HepG2 (cell line): ENCODE results near the gene SQOR. TPM values are rescaled to one million over a fixed set of nuclear protein-coding genes. Genes with fewer than 3 reads are reported as not detected.
A peak's percentile ranks its signal among the peaks of the same experiment; 100 is the strongest.

Source experiments
- ARNTL ChIP-seq: sonication (generic); formaldehyde crosslinking; IDR thresholded peaks from 2 replicates; pipeline ENCODE4 v1.4.0; 2020; ENCODE audit warnings: mild to moderate bottlenecking, missing genetic modification reagents
- CCAR2 ChIP-seq: fragments of 200-400 bp; formaldehyde crosslinking; optimal IDR thresholded peaks from 2 replicates; pipeline ENCODE3; 2018; ENCODE audit warnings: low read depth, mild to moderate bottlenecking, low read length, moderate library complexity
- CEBPZ ChIP-seq: IDR thresholded peaks from 2 replicates; pipeline ENCODE4 v1.6.1; 2012; ENCODE audit warnings: low read length, improper control_type of control experiment
- CREB3 ChIP-seq: sonication (generic); formaldehyde crosslinking; IDR thresholded peaks from 2 replicates; pipeline ENCODE4 v1.5.0; 2020; ENCODE audit warnings: missing genetic modification reagents
- DNMT3B ChIP-seq: conservative IDR thresholded peaks from 2 replicates; pipeline ENCODE4 v1.6.1; 2016; ENCODE audit warnings: missing biosample characterization, control low read depth
- EEA1 ChIP-seq: sonication (generic); formaldehyde crosslinking; IDR thresholded peaks from 2 replicates; pipeline ENCODE4 v1.5.1; 2020; ENCODE audit warnings: mild to moderate bottlenecking, missing genetic modification reagents, borderline replicate concordance
- HNRNPLL ChIP-seq: fragments of 200-400 bp; formaldehyde crosslinking; IDR thresholded peaks from 2 replicates; pipeline ENCODE4 v1.6.1; 2017; ENCODE audit warnings: mild to moderate bottlenecking, low read depth, low read length; ENCODE audit not compliant: poor library complexity, severe bottlenecking
- KAT8 ChIP-seq: IDR thresholded peaks from 2 replicates; pipeline ENCODE4 v1.6.1; 2016; ENCODE audit warnings: missing genetic modification reagents, missing compliant biosample characterization
- MBD4 ChIP-seq: IDR thresholded peaks from 2 replicates; pipeline ENCODE4 v1.6.1; 2012; ENCODE audit warnings: low read length, inconsistent platforms, borderline replicate concordance
- NCOA1 ChIP-seq: sonication (generic); formaldehyde crosslinking; IDR thresholded peaks from 2 replicates; pipeline ENCODE4 v1.9.0; 2021; ENCODE audit warnings: missing genetic modification reagents
- POLR2AphosphoS2 ChIP-seq: IDR thresholded peaks from 2 replicates; pipeline ENCODE4 v1.6.1; 2011; ENCODE audit warnings: low read depth, low read length, improper control_type of control experiment
- RARG ChIP-seq: sonication (generic); formaldehyde crosslinking; IDR thresholded peaks from 2 replicates; pipeline ENCODE4 v1.4.0; 2020; ENCODE audit warnings: low read depth, mild to moderate bottlenecking, missing genetic modification reagents
- SUZ12 ChIP-seq: fragments of 150-350 bp; IDR thresholded peaks from 2 replicates; pipeline ENCODE4 v1.6.1; 2014; ENCODE audit warnings: low read depth, low read length
- ZIK1 ChIP-seq: sonication (generic); formaldehyde crosslinking; IDR thresholded peaks from 2 replicates; pipeline ENCODE4 v1.5.0; 2020; ENCODE audit warnings: mild to moderate bottlenecking, low read depth, missing genetic modification reagents, borderline replicate concordance
- ZNF556 ChIP-seq: sonication (generic); formaldehyde crosslinking; IDR thresholded peaks from 2 replicates; pipeline ENCODE4 v1.4.0; 2020; ENCODE audit warnings: mild to moderate bottlenecking, missing genetic modification reagents, borderline replicate concordance
- ZNF746 ChIP-seq: sonication (generic); formaldehyde crosslinking; IDR thresholded peaks from 2 replicates; pipeline ENCODE4 v1.8.0; 2022; ENCODE audit warnings: mild to moderate bottlenecking, missing genetic modification reagents
- polyA plus RNA-seq, 8 experiments: library from polyadenylated mRNA; depleted of rRNA in 3 of 8; stranded (reverse) in 7 of 8; unstranded in 1 of 8; fragments of >200 nt; fragmentation: Illumina TruSeq in 4 of 8; extraction: Trizol in 4 of 8; gene quantifications; 2 replicates each; pipeline versions ENCODE4 v1.2.1 to v1.2.3, GENCODE V29; 2011 to 2016; ENCODE audit warnings: low read depth in 4 of 8, missing spikeins in 1 of 8, mixed read lengths in 1 of 8; ENCODE audit not compliant: insufficient read depth in 1 of 8
- total RNA-seq, 5 experiments: library from RNA; depleted of rRNA; stranded (reverse); fragments of >200 nt; fragmentation: Illumina TruSeq; extraction: Trizol; gene quantifications; 2 replicates each; pipeline ENCODE4 v1.2.3, GENCODE V29; 2016; ENCODE audit warnings: low read depth in 1 of 5
- TF ChIP-seq, protein P1 (sequence below): sonication (generic); formaldehyde crosslinking; IDR thresholded peaks from 2 replicates; pipeline ENCODE4 v1.4.0; 2020; ENCODE audit warnings: low read depth, mild to moderate bottlenecking, missing genetic modification reagents
- TF ChIP-seq, protein P2 (sequence below): IDR thresholded peaks from 2 replicates; pipeline ENCODE4 v1.6.1; 2016; ENCODE audit warnings: missing genetic modification reagents, missing compliant biosample characterization
- TF ChIP-seq, protein P3 (sequence below): sonication (generic); formaldehyde crosslinking; IDR thresholded peaks from 2 replicates; pipeline ENCODE4 v1.4.0; 2020; ENCODE audit warnings: missing genetic modification reagents

Gene SQOR
- total and polyA plus RNA-seq, 2 of the 13 experiments (the other 11 are each of a cell fraction or from before 2014, with no cell fraction given) = 19.3 to 19.4 TPM

GRCh38 chr15:45634432-45635190 lies at the start of gene SQOR (continued):
- TF ChIP-seq CEBPZ = no peak
- no peak for TF ChIP-seq POLR2AphosphoS2
- TF ChIP-seq CCAR2 = no peak
- TF ChIP-seq, protein P1, sequence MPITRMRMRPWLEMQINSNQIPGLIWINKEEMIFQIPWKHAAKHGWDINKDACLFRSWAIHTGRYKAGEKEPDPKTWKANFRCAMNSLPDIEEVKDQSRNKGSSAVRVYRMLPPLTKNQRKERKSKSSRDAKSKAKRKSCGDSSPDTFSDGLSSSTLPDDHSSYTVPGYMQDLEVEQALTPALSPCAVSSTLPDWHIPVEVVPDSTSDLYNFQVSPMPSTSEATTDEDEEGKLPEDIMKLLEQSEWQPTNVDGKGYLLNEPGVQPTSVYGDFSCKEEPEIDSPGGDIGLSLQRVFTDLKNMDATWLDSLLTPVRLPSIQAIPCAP = no peak
- TF ChIP-seq EEA1 = 0 out of 2 replicates have a peak, but pooled peaks have one; percentile 22
- TF ChIP-seq DNMT3B (CRISPR knock-in tag) = no peak
- TF ChIP-seq SUZ12 = no peak
- no peak for TF ChIP-seq ZNF746 (CRISPR knock-in tag)
- TF ChIP-seq NCOA1 (CRISPR knock-in tag) = peak; percentile 77; the same call in 1 of the 2 replicates
- TF ChIP-seq MBD4 = no peak
- TF ChIP-seq KAT8 (CRISPR knock-in tag) = peak; percentile 74; the same call in 1 of the 2 replicates
- no peak for TF ChIP-seq ZNF556 (CRISPR knock-in tag)
- TF ChIP-seq ZIK1 (CRISPR knock-in tag) = peak; percentile 55; the same call in 1 of the 2 replicates
- TF ChIP-seq, protein P2, sequence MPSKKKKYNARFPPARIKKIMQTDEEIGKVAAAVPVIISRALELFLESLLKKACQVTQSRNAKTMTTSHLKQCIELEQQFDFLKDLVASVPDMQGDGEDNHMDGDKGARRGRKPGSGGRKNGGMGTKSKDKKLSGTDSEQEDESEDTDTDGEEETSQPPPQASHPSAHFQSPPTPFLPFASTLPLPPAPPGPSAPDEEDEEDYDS (CRISPR knock-in tag) = peak; percentile 59; the same call in 1 of the 2 replicates
- TF ChIP-seq HNRNPLL = peak; percentile 96
- TF ChIP-seq, protein P3, sequence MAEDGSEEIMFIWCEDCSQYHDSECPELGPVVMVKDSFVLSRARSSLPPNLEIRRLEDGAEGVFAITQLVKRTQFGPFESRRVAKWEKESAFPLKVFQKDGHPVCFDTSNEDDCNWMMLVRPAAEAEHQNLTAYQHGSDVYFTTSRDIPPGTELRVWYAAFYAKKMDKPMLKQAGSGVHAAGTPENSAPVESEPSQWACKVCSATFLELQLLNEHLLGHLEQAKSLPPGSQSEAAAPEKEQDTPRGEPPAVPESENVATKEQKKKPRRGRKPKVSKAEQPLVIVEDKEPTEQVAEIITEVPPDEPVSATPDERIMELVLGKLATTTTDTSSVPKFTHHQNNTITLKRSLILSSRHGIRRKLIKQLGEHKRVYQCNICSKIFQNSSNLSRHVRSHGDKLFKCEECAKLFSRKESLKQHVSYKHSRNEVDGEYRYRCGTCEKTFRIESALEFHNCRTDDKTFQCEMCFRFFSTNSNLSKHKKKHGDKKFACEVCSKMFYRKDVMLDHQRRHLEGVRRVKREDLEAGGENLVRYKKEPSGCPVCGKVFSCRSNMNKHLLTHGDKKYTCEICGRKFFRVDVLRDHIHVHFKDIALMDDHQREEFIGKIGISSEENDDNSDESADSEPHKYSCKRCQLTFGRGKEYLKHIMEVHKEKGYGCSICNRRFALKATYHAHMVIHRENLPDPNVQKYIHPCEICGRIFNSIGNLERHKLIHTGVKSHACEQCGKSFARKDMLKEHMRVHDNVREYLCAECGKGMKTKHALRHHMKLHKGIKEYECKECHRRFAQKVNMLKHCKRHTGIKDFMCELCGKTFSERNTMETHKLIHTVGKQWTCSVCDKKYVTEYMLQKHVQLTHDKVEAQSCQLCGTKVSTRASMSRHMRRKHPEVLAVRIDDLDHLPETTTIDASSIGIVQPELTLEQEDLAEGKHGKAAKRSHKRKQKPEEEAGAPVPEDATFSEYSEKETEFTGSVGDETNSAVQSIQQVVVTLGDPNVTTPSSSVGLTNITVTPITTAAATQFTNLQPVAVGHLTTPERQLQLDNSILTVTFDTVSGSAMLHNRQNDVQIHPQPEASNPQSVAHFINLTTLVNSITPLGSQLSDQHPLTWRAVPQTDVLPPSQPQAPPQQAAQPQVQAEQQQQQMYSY (CRISPR knock-in tag) = no peak
- no peak for TF ChIP-seq CREB3 (CRISPR knock-in tag)
- peak; percentile 78 for TF ChIP-seq ARNTL (CRISPR knock-in tag)
- TF ChIP-seq RARG (CRISPR knock-in tag) = no peak
